ENCODE data around the gene BIRC5. TPM values are rescaled to one million over a fixed set of nuclear protein-coding genes. Genes with fewer than 3 reads are reported as not detected.
"Not testable (repeated sequence)": the region's sequence is repeated elsewhere in the genome, so short reads cannot be mapped to it uniquely, and the experiment has no call there.

The BIRC5 gene
- total and polyA plus RNA-seq, 8 donors, result 3.4 to 10.5 (median 6.4) TPM; not detected in 1

- no peaks in the 10 kb centered on the region for H3K36me3 ChIP-seq
- intact Hi-C loops (cut with DNase I; ENCODE audit: low total_unique reads), result no loop called here
- peaks cover 5 to 50% (median 31%) of the 10 kb centered on the region in 3 donors for H3K27me3 ChIP-seq
- H3K4me3 ChIP-seq, result no peak overlapping the region
- H3K27ac ChIP-seq, result no peak overlapping the region
- no peaks in the 10 kb centered on the region for H3K9me3 ChIP-seq
- H3K4me1 ChIP-seq, result peaks cover 0 to 21% (median 11%) of the 10 kb centered on the region in 4 donors
- 73 to 88% (median 81%) methylated on average over 13 to 17 of the region's 17 CpGs for WGBS, 5 donors
- TF ChIP-seq CTCF (IDR thresholded peaks at IDR 0.05), result no peak
- TF ChIP-seq POLR2A (IDR thresholded peaks at IDR 0.05), result no peak
- no peak for TF ChIP-seq POLR2AphosphoS5 (IDR thresholded peaks at IDR 0.05)
- TF ChIP-seq EP300 (IDR thresholded peaks at IDR 0.05), result no peak
- DNase-seq, result no peak
Measured at GRCh38 chr17:78234261-78234865, 20.3 kb downstream of the BIRC5 start.

GRCh38 chr17:78235022-78235421, 21.0 kb downstream of the BIRC5 start:
- H3K27me3 ChIP-seq, result peaks cover 5 to 43% (median 31%) of the 10 kb centered on the region in 3 donors
- H3K9me3 ChIP-seq; H3K4me3 ChIP-seq; intact Hi-C loops (cut with DNase I; ENCODE audit: low total_unique reads); H3K27ac ChIP-seq; H3K36me3 ChIP-seq: not testable (repeated sequence)
- DNase-seq, result peak in 1 of 2 donors; percentile 67
- 78 to 96% (median 86%) methylated on average over 6 of the region's 6 CpGs for WGBS, 5 donors
- peaks cover 0 to 21% (median 11%) of the 10 kb centered on the region in 4 donors for H3K4me1 ChIP-seq

- intact Hi-C loops (cut with DNase I; ENCODE audit: low total_unique reads), result no loop called here
Measured at GRCh38 chr17:78235885-78236284, 21.8 kb downstream of the BIRC5 start.

GRCh38 chr17:78236362-78237127, 22.5 kb downstream of the BIRC5 start:
- Histone ChIP-seq H3K4me1 (peaks cover 0 to 17% (median 7%) of the 10 kb centered on the region in 4 donors), H3K9me3 (no peaks in the 10 kb centered on the region), H3K4me3 (no peak overlapping the region), H3K27me3 (peaks cover 5 to 28% (median 17%) of the 10 kb centered on the region in 3 donors), H3K27ac (no peak overlapping the region), H3K36me3 (no peaks in the 10 kb centered on the region)
- no peak for TF ChIP-seq CTCF (IDR thresholded peaks at IDR 0.05)
- WGBS, 5 donors, result 91 to 97% (median 94%) methylated on average over 16 to 20 of the region's 20 CpGs
- intact Hi-C loops (cut with DNase I; ENCODE audit: low total_unique reads), result no loop called here
- DNase-seq, result no peak

More at GRCh38 chr17:78235885-78236284, 21.8 kb downstream of the BIRC5 start:
- Histone ChIP-seq H3K4me3 (no peak overlapping the region), H3K27me3 (peaks cover 5 to 35% (median 23%) of the 10 kb centered on the region in 3 donors), H3K4me1 (peaks cover 0 to 21% (median 11%) of the 10 kb centered on the region in 4 donors), H3K9me3 (no peaks in the 10 kb centered on the region), H3K27ac (no peak overlapping the region), H3K36me3 (no peaks in the 10 kb centered on the region)
- TF ChIP-seq CTCF (IDR thresholded peaks at IDR 0.05), result no peak
- TF ChIP-seq EP300 (IDR thresholded peaks at IDR 0.05), result no peak
- TF ChIP-seq POLR2AphosphoS5 (IDR thresholded peaks at IDR 0.05), result no peak
- TF ChIP-seq POLR2A (IDR thresholded peaks at IDR 0.05), result no peak
- no peak for DNase-seq
- 85 to 93% (median 89%) methylated on average over 6 to 8 of the region's 8 CpGs for WGBS, 5 donors

Measured in stomach (tissue), 9 donors.